ENCODE measurements around the gene OR9A4.

The OR9A4 gene

DNA sequence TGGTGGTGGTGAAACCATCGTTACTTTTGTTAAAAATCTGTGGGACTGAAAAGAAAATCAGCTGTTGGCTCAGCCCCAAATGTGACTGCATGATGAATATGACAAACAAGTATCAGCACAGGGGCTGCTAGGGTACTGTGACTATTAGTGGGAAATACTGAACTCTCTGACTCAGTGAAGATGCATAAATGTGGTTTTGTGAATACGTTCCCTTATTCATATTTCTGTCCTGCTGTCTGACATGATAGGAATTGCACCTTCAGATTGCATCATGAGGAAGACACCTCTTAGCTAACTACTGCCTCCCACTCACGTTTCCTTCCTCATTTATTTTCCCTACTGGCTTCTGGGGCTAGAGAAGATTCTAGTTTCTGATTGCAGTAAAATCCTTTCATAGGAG, 29.2 kb downstream of the OR9A4 start:
- no peak for DNase-seq (ENCODE audit: low read depth in 1 of 2, low spot score in 1 of 2)

DNA sequence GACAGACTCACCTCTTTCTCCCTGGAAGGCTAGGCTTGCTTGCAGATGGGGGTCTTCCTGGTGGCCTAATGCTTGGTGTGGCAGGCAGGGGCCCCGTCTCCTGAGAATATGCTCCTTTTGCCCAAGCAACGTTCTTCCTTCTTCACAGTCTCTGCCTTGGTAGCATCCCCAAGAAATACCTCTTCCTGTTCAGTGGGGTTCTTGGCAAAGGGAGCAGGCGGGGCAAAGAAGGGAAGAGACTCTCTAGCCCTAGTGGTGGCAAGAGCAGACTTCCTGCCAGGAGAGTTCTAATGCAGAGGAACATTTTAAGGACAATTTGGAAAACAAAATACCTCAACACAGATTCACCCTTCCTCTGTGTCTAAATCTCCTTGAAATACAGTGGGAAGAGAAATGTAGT, 30.6 kb downstream of the OR9A4 start, which contains the start of gene CLEC5A:
Gene CLEC5A, minus strand, starts transcription at position 179 of the 400 bp plus-strand sequence. CDS start 682 bp downstream, outside the sequence.
- no peak for DNase-seq (ENCODE audit: low read depth in 1 of 2, low spot score in 1 of 2)

DNA sequence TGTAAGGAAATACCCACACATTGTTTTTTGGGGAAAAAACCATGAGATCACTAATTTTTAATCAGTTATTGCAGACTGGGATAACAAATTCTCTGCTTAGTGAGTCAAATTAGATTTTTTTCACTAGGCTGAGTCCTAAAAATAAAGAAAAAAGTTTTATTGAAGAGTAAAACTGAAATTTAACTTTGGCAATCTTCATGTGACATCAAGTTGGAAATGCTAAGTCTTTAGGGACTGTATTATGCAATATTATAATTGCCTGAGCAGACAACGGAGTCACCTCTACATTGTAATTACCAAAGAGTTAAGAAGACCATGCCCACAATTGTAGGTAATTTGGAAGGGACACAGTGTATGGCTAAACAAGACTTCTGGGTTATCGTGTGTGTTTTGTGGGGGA, 32.8 kb downstream of the OR9A4 start:
- no peak for DNase-seq (ENCODE audit: low read depth in 1 of 2, low spot score in 1 of 2)

DNA sequence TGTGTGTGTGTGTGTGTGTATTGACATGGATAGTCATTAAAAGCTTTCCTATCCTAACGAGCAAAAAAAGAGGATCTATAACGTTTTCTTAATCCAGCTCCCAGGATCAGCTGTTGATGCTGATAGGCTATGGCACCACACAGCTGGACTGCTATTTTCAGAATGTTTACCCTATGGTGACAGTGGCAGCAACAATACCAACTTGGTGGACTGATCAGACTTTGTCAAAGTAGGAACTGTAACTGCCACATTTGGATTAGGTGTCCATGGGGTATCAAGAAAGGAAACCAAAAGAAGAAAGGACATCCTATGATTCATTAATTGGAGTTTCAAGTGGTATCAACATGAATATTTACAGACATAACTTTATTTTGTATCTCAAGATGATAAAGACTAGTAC, 33.3 kb downstream of the OR9A4 start:
- DNase-seq (ENCODE audit: low read depth in 1 of 2, low spot score in 1 of 2): no peak

DNA sequence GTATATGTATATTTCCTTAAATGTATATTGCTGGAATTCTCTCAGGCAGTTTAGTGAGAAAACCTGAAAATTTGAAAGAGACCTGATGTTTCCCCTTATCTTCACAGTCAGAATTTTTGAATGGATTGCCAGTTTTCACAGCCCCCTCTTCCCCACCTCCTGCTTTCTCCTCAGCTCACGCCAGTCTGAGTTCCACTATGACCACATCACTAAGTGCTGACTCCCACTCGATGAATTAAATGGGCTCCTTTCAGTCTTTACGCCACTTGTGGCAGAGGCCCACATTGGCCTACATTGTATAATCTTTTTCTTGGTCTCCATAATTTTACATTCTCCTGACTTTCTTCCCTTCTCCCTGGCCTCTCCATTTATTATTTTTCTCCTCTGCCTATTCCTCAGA, 33.7 kb downstream of the OR9A4 start:
- DNase-seq (ENCODE audit: low read depth in 1 of 2, low spot score in 1 of 2): no peak

DNA sequence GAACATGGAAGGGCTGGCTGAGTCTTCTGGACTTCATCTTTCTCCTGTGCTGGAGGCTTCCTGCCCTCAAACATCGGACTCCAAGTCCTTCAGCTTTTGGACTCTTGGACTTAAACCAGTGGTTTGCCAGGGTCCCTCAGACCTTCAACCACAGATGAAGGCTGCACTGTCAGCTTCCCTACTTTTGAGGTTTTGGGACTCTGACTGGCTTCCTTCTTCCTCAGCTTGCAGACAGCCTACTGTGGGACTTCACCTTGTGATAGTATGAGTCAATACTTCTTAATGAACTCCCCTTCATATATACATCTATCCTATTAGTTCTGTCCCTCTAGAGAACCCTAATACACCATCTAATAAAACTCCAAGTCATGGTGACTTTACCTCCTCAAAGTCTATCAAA, 34.6 kb downstream of the OR9A4 start:
- no peak for DNase-seq (ENCODE audit: low read depth in 1 of 2, low spot score in 1 of 2)

DNA sequence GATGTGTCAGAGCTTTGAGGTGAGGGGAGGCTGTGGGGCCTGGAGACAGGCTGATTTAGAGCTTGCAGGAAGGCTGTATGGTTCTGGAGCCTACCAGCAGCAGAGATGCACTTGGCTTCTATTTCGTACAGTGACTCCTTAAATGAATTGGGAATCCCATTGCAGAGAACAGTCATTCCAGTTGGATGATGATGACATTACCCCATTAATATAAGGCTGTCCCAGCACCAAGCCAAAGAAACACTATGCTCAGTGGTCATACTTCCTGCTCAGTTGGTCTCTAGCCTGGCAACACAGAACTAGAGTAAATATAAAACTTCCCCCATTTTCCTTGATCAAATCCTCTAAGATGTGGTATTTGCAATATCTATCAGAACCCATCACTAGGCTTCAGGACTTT, 36.3 kb downstream of the OR9A4 start:
- DNase-seq (ENCODE audit: low read depth in 1 of 2, low spot score in 1 of 2): no peak

DNA sequence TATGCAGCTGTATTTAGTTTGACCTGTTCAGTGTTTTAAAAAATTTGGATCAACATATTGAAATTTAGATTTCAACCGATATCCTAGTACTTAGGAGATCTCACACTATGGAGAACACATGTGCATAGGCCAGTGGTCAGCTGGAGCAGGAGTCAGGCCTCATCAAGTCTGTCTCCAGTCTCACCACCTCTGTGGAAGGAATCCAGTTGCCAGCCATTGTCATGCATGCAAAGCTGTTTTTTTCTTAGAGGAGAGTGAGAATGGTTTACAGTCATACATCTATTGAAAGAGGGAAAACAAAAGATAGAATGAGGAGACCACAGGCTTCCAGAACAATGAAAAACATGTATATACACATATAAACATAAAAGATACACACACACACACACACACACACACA, 38.1 kb downstream of the OR9A4 start:
- no peak for DNase-seq (ENCODE audit: low read depth in 1 of 2, low spot score in 1 of 2)

DNA sequence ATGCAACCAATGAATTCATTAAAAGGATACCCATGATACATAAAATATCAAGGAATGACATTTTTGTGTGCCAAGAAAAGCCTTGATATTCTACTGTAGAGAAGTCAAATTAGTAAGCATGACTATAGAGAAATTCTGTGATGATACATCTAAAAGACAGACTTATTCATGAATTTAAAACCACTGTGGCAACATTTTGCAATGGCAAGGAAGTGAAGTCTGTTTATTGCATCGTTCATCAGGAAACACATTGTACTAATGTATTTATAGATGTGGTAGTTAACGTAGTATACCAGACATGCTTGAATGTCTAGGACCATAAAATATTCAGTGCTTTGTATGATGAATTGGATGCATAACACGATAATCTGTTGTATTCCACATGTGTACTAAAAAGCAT, 39.9 kb downstream of the OR9A4 start:
- DNase-seq (ENCODE audit: low read depth in 1 of 2, low spot score in 1 of 2): no peak

DNA sequence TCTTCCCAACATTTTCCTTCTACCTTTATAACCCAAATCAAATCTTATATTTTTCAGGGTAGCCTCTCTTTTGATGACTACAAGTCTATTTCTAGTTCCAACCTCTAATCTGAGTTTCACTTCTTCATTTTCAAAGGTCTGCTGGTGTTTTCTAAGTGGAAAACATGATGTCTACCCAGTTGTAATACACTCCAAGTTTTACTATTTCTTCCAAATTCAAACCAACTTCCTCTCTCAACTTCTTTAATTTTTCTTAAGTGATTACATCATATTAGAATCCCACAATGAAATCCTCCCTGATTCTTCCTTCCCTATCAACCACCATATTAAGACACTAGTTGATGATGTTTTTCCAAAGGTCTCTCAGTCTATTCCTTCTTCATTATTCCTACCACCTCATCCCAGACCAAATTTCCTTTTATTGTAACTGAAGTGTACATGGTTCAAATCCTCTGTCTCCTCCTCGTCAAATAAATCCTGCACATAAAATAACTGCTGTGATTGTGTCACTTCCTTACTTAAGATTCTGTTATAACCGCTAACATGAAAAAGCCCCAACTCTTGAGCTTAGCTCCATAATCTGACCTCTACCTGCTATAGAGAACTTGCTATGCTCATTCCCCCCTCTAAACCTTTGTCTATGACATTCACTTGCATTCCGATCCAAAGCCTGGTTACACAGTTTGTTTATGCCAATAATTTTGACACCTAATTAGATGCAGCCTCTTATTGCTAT, 44.7 kb downstream of the OR9A4 start:
- DNase-seq (ENCODE audit: low read depth in 1 of 2, low spot score in 1 of 2): no peak
